Inferior parietal cortex (tissue), 1 donor: ENCODE results near the gene IRF4.

Experiments used
- DNase-seq: peaks from one replicate; pipeline ENCODE4 v3.0.0-alpha.2; 2016; ENCODE audit errors: extremely low spot score

Gene IRF4

GRCh38 chr6:381742-382461 lies 9.7 kb upstream of the IRF4 start:
- no peak for DNase-seq

GRCh38 chr6:382883-383810 lies 8.4 kb upstream of the IRF4 start:
- no peak for DNase-seq

GRCh38 chr6:383856-384255 lies 7.7 kb upstream of the IRF4 start:
- no peak for DNase-seq

GRCh38 chr6:384898-385297 lies 6.7 kb upstream of the IRF4 start:
- no peak for DNase-seq

- no peak for DNase-seq
Measured at GRCh38 chr6:385614-386013, 5.9 kb upstream of the IRF4 start.

- no peak for DNase-seq
Measured at GRCh38 chr6:386688-387266, 4.8 kb upstream of the IRF4 start.

GRCh38 chr6:387293-387741 lies 4.2 kb upstream of the IRF4 start:
- DNase-seq, result no peak

- DNase-seq, result no peak
Measured at GRCh38 chr6:388202-388903, 3.2 kb upstream of the IRF4 start.

- no peak for DNase-seq
Measured at GRCh38 chr6:389143-389542, 2.4 kb upstream of the IRF4 start.

GRCh38 chr6:389622-390021 lies 1.9 kb upstream of the IRF4 start:
- DNase-seq, result no peak

- DNase-seq, result no peak
Measured at GRCh38 chr6:390914-391558, 516 bp upstream of the IRF4 start.

GRCh38 chr6:392441-393390 lies 1.2 kb downstream of the IRF4 start:
- no peak for DNase-seq

- DNase-seq, result no peak
Measured at GRCh38 chr6:393391-394221, 2.1 kb downstream of the IRF4 start.

GRCh38 chr6:394641-395289 lies 3.2 kb downstream of the IRF4 start:
- no peak for DNase-seq

GRCh38 chr6:395432-396125 lies 4.0 kb downstream of the IRF4 start:
- DNase-seq, result no peak

GRCh38 chr6:396126-396520 lies 4.6 kb downstream of the IRF4 start:
- DNase-seq, result no peak

- DNase-seq, result no peak
Measured at GRCh38 chr6:397056-397455, 5.5 kb downstream of the IRF4 start.

- no peak for DNase-seq
Measured at GRCh38 chr6:397604-398003, 6.1 kb downstream of the IRF4 start.
